Brain microvascular endothelial cell (primary cell): ENCODE data around the gene TFB1M.
"Not testable (repeated sequence)": the region's sequence is repeated elsewhere in the genome, so short reads cannot be mapped to it uniquely, and the experiment has no call there.

Experiments
- DNase-seq: peaks from one replicate; pipeline ENCODE4 v3.0.0-alpha.2; 2020
- H3K27ac ChIP-seq: fragments of 250-450 bp; sonication (Bioruptor Pico); 2 replicates; pipeline ENCODE4 v1.5.1; 2020; ENCODE audit warnings: mild to moderate bottlenecking, moderate library complexity
- H3K27me3 ChIP-seq: fragments of 250-450 bp; sonication (Bioruptor Pico); replicated peaks from 2 replicates; pipeline ENCODE4 v1.5.1; 2020; ENCODE audit warnings: mild to moderate bottlenecking
- H3K36me3 ChIP-seq: fragments of 250-450 bp; sonication (Bioruptor Pico); replicated peaks from 2 replicates; pipeline ENCODE4 v1.5.1; 2020; ENCODE audit warnings: mild to moderate bottlenecking
- H3K4me3 ChIP-seq: 2 replicates; pipeline ENCODE4 v1.5.1; 2011; ENCODE audit warnings: low read depth, mild to moderate bottlenecking, control low read depth, low read length, moderate library complexity
- in situ Hi-C: cut with HindIII; loops from 2 replicates; pipeline ENCODE4 v1.10.0; 2017; ENCODE audit warnings: low sequenced_read_pairs, low pct_ligation_motif_present
- TF ChIP-seq, protein P1 (sequence below): IDR thresholded peaks from 2 replicates; pipeline ENCODE4 v1.5.1; 2011; ENCODE audit warnings: low read depth, mild to moderate bottlenecking, moderate library complexity, low read length, control low read depth, inconsistent platforms; ENCODE audit errors: missing control alignments

The TFB1M gene

DNA sequence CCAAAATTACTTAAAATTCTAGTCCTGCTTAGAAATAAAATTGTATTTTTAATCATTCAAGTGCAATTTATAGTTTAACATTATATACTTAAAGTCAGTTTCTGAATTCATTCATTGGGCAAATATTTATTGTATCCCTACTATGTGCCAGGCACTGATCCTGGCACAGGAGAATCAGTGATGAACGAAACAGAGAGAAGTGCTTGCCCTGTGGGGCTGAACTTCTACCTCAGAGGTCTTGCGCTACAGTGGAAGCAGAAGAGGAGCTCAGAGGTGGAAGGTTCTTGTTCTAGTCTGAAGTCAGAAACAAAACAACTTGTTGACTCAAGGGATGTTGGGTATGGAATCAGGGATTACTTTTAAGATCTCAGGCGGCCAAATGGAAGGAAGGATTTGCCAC, 44.5 kb downstream of the TFB1M start:
- no peak for DNase-seq
- Histone ChIP-seq H3K4me3 (no peak overlapping the region), H3K27me3 (no peaks in the 10 kb centered on the region), H3K27ac (no peak overlapping the region), H3K36me3 (peaks cover 4% of the 10 kb centered on the region)
- in situ Hi-C loops, result loop anchor here (25.0 kb wide), 1 partner anchor 332 kb away; no protein-coding TSS in a partner anchor
- TF ChIP-seq, protein P1, sequence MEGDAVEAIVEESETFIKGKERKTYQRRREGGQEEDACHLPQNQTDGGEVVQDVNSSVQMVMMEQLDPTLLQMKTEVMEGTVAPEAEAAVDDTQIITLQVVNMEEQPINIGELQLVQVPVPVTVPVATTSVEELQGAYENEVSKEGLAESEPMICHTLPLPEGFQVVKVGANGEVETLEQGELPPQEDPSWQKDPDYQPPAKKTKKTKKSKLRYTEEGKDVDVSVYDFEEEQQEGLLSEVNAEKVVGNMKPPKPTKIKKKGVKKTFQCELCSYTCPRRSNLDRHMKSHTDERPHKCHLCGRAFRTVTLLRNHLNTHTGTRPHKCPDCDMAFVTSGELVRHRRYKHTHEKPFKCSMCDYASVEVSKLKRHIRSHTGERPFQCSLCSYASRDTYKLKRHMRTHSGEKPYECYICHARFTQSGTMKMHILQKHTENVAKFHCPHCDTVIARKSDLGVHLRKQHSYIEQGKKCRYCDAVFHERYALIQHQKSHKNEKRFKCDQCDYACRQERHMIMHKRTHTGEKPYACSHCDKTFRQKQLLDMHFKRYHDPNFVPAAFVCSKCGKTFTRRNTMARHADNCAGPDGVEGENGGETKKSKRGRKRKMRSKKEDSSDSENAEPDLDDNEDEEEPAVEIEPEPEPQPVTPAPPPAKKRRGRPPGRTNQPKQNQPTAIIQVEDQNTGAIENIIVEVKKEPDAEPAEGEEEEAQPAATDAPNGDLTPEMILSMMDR, result no peak

DNA sequence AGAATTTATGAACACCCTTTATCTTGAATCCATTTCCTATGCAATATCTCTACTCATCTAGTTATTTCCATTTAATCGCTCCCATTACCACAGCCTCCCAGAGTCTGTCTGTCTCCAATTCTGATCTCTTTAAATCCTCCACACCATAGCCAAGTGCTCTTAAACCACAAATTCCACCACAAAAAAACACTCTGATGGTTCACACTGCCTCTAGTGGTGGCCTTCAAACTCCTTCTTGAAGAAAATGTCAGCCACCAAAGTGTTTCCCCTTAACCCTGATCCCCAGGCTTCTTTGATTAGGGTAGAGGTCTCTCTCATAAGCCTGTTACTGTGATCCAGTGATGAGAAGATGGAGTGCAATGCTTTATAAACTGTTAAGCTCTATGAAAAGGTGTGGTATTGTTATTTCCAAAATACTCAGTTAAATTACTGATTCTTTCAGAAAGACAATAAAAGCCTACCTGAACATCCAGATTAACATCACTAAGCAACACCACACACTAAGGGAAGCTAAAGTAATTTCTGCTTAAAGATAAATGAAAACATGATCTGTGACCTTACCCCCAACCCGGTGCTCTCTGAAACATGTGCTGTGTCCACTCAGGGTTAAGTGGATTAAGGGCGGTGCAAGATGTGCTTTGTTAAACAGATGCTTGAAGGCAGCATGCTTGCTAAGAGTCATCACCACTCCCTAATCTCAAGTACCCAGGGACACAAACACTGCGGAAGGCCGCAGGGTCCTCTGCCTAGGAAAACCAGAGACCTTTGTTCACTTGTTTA, 46.0 kb downstream of the TFB1M start:
- TF ChIP-seq, protein P1, result peak; percentile 84
- H3K4me3 ChIP-seq, H3K36me3 ChIP-seq, H3K27ac ChIP-seq, H3K27me3 ChIP-seq: not testable (repeated sequence)
- in situ Hi-C loops, result loop anchor here (25.0 kb wide), 1 partner anchor 331 kb away; no protein-coding TSS in a partner anchor
- peak; percentile 40 for DNase-seq

DNA sequence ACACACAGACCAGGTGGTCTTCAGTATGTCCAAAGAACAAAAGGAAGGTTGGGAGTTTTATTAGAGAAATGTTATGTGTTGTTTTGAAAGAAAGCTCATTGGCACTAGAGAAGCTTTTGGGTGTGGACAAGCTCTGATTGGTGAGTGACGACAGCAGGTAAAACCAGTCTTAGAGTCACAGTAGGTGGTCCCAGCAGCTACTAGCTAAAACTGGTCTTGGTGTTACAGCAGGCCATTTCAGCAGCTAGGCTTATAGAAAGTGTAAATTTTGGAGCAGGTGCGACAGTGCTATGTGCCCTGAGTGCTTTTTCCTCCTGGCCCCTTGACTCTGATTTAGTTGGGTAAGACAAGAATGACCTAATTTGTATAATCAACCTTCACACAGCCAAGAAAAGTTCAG, 46.9 kb downstream of the TFB1M start:
- peaks cover 4% of the 10 kb centered on the region for H3K36me3 ChIP-seq
- in situ Hi-C loops, result loop anchor here (25.0 kb wide), 1 partner anchor 330 kb away; no protein-coding TSS in a partner anchor
- no peak overlapping the region for H3K4me3 ChIP-seq
- TF ChIP-seq, protein P1, result no peak
- no peak overlapping the region for H3K27ac ChIP-seq
- no peak for DNase-seq
- H3K27me3 ChIP-seq, result no peaks in the 10 kb centered on the region

DNA sequence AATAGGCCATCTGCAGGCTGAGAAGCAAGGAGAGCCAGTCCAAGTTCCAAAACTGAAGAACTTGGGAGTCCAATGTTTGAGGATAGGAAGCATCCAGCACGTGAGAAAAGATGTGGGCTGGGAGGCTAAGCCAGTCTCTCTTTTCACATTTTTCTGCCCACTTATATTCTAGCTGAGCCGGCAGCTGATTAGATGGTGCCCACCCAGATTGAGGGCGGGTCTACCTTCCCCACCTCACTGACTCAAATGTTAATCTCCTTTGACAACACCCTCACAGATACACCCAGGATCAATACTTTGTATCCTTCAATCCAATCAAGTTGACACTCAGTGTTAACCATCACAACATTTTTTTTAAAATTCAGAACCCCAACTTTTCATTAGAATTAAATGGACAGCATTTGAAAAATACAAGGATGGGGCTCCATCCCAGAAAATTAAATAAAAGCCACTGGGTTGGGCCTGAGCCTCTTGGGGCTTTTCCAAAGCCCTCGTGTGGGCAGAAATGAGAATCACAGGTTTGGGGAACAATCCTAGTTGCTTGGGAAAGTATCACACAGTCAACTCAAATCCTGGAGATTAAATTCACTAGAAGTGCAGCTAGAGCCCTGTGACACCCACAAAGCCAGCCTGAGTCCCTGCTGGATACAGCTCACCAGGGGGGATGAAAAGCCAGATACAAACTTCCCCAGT, 48.3 kb downstream of the TFB1M start:
- TF ChIP-seq, protein P1, result peak; percentile 34
- Histone ChIP-seq H3K27ac (no peak overlapping the region), H3K36me3 (peaks cover 4% of the 10 kb centered on the region), H3K27me3 (no peaks in the 10 kb centered on the region), H3K4me3 (no peak overlapping the region)
- DNase-seq, result no peak
- in situ Hi-C loops, result loop anchor here (25.0 kb wide), 1 partner anchor 329 kb away; no protein-coding TSS in a partner anchor

DNA sequence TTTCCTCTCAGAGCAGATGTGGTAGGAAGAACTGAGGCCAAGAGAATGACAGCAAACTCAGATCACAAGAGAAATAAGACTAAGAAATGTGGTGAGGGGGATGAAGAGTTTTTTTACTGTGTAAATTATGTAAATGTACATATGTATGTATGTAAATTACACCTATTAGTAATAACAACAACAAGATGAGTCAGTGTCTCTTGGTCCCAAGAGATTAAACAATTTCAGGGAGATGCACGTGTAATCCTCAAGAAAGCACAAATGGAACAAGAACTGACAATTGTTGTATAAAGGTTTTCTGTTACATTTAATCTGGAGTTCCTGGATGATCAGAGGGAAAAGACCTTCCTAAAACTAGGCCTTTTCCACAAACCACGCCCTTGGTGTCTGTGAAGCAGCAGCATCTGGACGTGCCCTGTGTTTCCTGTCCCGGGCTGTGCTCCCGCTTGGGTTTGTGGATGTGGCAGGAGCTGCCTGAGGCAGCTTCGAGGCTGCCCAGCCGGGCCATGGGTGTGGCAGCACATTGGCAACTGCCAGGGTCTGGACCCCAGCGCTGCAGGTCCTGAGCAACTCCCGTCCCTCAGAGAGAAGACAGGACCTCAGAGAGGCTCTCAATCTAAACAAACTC, 49.5 kb downstream of the TFB1M start:
- TF ChIP-seq, protein P1, result no peak
- no peak for DNase-seq
- Histone ChIP-seq H3K36me3 (peaks cover 9% of the 10 kb centered on the region), H3K27ac (no peak overlapping the region), H3K27me3 (no peaks in the 10 kb centered on the region), H3K4me3 (no peak overlapping the region)
- in situ Hi-C loops, result loop anchor here (25.0 kb wide), 1 partner anchor 328 kb away; no protein-coding TSS in a partner anchor
